ENCODE data around the gene HDAC10.
A peak's percentile ranks its signal among the peaks of the same experiment; 100 is the strongest.

Gene HDAC10

GRCh38 chr22:50270666-50271394 is 19.8 kb upstream of the HDAC10 start:
- peak; percentile 47 for DNase-seq (ENCODE audit: low spot score)

GRCh38 chr22:50269970-50270665 is 19.1 kb upstream of the HDAC10 start, which contains the start of gene MAPK11:
Gene MAPK11, minus strand, starts transcription at chr22:50270380. Its CDS starts 88 bp downstream, at chr22:50270292.
- peak; percentile 82 for DNase-seq (ENCODE audit: low spot score)

GRCh38 chr22:50269573-50269969 is 18.5 kb upstream of the HDAC10 start:
- DNase-seq (ENCODE audit: low spot score) = no peak

DNA sequence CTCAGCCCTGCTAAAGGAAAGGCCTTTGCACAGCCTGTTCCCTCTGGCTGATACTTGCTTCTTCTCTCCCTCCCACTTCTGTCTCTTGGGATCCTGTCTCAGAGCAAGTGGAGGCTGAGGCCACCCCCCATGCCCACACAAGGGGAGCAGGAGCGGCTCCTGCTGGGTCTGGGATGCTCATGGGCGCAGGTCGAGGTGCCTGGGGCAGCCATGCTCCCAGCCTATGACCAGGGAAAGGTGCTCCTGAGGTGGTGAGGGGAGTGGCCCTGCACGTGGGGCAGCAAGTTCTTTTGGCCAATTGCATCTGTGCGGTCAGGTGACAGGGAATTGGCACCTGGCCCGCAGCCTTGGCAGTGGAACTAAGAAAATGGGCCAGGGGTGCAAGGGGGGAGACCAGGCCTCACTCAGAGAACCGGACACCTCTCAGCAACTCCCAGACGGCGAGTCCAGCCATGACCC is 17.6 kb upstream of the HDAC10 start:
- no peak for DNase-seq (ENCODE audit: low spot score)

DNA sequence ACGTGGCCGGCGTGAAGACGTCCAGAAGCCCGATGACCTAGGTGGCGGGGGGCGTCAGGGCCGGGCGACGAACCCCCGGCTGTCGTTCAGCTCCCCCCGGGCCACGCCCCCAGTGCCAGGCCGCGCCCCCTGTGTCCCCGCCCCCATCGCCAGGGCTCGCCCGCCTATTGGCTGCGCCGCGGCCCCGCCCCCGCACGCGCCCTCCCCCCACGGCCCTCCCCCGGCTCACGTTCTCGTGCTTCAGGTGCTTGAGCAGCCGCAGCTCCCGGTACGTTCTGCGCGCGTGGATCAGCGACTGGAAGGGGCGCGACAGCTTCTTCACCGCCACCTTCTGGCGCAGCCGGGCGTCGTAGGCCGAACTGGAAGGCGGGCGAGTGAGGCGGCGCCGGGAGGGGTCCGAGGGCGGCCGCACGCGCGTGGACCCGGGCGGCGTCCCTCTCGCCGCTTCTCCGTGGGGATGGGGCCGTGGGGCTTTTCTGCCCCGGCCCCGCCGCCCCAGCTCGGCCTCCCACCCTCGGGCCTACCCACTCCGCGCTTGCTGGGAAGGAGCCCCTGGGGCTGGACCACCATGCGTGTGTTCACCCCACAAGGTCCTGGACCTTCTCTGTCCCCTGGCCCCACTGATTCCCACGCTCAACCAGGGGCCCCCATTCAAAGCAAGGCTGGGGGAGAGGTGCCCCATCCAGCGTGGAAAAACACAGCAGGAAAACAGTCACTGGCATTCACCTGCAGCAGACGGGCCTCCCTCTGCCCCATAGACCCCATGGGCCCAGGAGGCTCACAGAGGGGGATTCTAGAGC is 16.7 kb upstream of the HDAC10 start:
- DNase-seq (ENCODE audit: low spot score) = peak; percentile 45

DNA sequence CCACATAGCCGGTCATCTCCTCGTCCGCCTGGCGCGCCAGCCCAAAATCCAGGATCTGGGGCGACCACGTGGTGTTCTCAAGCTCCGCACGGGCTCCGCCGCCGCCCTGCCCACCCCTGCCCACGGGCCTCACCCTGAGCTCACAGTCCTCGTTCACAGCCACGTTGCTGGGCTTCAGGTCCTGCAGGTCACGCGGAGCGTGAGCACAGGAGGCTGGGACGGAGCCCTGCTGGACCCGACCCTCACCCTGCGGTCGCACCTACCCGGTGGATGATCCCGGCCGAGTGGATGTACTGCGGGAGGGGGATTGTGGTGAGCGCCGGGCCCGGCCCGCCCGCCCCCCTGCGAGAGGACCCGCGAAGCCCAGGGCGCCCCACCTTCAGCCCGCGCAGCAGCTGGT is 15.9 kb upstream of the HDAC10 start:
- no peak for DNase-seq (ENCODE audit: low spot score)

DNA sequence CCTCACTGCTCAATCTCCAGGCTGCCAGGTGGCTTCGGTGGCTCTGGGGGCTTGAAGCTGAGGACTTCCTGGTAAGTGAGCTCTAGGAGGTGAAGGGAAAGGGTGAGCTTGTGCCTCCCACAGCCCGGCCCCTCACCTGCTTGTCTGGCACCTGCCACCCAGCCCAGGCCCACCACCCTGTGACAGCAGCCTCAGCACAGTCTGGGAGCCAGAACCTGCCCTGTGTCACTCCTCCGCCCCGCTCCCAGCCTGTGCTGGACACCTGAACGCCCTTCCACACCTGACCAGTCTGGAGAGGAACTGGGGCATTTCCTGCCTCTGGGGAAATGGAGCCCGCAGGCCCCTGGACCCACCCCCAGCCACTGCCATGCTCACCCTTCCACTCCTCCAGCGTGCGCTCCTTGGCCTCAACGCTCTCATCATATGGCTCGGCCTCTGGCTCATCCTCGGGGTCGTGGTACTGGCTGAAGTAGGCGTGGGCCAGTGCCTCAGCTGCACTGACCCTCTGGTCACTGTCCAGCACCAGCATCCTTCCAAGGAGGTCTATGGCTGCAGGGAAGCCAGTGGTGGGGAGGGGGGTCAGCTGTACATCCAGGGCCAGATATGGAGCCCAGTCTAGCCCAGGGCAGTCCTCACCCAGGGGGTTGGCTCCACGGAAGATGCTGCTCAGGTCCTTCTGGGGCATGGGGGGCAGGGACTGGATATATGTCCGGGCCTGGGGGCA is 14.0 kb upstream of the HDAC10 start:
- DNase-seq (ENCODE audit: low spot score) = no peak

DNA sequence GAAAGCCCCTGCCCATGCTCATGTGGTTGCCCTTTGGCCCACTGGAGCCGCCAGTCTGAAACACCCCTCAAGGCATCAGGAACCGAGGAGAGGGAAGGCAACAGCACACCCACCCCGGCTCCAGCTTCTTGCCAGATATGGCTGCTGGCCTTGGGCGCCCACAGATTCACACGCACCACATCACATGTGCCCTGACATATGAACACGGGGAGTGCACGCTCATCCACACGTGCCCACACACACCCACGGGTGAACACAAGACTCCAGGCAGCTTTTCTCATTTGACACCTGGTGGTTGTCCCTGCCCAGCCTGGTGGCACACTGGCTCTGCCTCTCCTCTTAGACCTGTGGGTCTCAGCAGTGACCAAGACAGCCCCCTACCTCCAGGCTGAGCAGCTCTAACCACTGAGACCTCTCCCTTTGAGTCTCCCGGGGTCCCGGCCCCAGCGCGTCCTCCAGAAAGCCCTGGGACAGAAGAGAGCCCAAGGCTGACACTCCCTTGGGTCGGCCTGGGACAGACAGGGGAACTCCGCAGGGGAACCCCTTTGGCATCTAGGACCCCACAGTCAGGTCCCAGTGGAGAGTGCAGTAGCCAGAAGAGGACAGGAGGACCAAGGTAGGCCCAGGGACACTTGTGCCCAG is 13.2 kb upstream of the HDAC10 start:
- DNase-seq (ENCODE audit: low spot score) = no peak

- DNase-seq (ENCODE audit: low spot score) = no peak
Measured at GRCh38 chr22:50262973-50263617, 12.0 kb upstream of the HDAC10 start.

- DNase-seq (ENCODE audit: low spot score) = no peak
Measured at GRCh38 chr22:50262460-50262911, 11.4 kb upstream of the HDAC10 start.

DNA sequence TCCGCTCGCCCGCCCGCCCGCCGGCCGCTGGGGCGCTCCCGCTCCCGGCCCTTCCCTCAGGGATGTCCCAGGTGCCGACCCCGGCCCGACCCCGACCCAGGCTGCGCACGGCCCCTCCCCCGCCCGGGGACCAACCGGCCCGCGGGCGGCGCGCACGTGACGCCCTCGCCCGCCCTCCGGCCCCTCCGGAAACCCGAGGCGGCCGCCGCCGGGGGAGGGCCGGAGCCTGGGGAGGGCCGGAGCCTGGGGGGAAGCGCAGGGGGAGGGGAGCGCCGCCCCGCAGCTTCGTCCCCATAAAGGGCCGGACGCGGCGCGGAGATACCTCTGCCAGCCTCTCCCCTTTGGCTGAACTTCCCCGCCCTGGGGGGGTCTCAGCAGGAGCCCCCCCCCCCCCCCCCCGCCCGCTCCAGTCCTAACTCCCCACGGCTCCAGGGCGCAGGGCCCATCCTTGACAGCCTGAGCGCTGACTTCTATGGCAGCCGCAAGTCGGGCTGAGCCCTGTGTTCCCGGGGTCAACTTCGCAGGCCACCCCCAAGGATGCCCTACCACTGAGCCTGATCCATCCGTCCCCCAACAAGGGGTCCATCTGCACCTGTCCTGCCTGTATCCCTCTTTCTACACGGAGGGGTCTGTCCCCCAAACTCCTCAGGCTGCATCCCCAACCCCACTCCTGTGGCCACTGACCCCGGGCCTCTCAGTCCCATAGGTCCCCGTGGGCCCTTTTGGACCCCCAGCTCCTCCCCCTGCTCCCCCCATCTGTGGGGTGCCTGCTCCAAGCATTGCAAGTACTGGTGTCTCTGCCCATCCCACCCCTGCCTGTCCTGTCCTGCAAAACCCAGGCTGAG is 10.8 kb upstream of the HDAC10 start, which contains the start of gene MAPK12:
TSS of gene MAPK12 (minus strand) at position 69 of the 845 bp plus-strand sequence. CDS start 174 bp downstream, outside the sequence.
- no peak for DNase-seq (ENCODE audit: low spot score)

DNA sequence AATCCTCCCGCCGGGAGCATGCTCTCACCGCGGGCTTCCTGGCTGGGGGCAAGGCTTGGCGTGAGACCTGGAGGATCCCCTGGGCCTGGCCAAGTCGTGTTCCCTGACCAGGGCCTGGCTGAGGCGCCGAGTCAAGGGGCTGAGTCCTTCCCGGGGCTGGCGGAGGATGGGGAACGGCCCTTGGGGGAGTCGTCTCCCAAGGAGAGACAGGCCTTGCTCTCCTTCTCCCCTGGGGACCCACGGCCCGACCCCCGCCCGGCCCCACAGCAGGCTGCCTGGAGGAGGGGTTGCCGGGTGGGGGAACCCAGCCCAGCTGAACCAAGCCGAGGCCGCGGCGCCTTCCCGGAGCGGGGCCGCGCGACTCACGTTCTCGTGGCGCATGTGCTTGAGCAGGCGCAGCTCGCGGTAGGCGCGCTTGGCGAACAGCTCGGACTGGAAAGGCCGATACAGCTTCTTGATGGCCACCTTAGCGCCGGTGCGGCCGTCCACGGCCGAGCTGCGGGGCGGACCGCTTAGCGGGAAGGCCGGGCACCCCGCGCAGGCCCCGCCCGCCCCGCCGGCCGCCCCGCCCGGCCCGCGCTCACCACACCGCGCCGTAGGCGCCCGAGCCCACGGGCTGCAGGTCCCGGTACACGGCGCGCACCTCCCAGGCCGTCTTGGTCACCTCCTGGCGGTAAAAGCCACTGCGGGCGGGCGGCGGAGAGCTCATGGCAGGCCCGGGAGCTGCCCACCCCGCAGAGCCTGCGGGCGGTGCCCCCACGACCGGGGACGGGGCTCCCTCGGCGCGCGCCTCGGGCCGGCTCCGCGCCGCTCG is 9.9 kb upstream of the HDAC10 start:
- DNase-seq (ENCODE audit: low spot score) = no peak

- DNase-seq (ENCODE audit: low spot score) = no peak
Measured at GRCh38 chr22:50260434-50260800, 9.4 kb upstream of the HDAC10 start.

- DNase-seq (ENCODE audit: low spot score) = no peak
Measured at GRCh38 chr22:50259302-50259701, 8.2 kb upstream of the HDAC10 start.

GRCh38 chr22:50258361-50259292 is 7.6 kb upstream of the HDAC10 start:
- no peak for DNase-seq (ENCODE audit: low spot score)

DNA sequence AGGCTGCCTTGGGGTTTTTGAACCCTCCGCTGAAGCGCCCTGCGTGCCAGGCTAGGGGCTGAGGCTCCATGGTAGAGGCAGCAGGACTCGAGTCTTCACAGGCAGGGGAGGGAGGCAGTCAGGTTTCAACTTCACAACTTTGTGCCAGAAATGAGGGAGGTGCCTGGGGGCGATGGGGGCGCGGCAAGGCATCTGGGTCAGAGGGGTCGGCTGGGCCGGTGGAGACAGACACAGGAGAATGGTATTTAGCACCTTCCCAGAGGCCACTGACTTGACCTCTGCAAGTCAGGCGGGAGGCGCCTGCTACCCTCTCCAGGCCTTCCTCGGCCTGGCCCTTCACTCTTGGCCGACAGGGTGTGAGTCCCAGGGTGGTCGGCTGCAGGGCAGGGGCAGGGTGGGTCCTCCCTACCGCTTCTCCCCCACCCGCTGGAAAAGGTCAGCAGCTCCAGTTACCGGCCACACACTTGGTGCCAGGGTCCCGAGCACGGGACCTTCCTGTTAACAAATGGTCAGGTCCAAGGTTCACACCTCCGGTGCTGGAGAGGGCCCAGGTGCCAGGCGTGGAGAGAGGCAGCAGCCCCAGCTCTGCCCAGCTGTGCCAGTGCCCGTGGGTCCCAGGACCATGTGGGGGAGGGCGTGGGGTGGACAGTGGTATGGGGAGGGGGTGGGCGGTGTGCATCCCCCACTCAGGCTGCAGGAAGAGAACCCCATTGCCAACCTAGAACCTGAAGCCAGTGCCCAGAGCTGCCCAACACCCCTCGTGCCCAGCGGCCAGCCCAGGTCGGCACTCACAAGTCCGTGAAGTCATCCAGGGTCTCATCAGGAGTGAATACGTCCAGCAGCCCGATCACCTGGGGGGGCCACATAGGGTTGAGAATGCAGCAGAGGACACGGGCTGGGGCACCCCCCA is 6.6 kb upstream of the HDAC10 start:
- no peak for DNase-seq (ENCODE audit: low spot score)

- no peak for DNase-seq (ENCODE audit: low spot score)
Measured at GRCh38 chr22:50257041-50257440, 6.0 kb upstream of the HDAC10 start.
